HepG2 (cell line): ENCODE results near the gene RAB17. TPM values are rescaled to one million over a fixed set of nuclear protein-coding genes. Genes with fewer than 3 reads are reported as not detected.

Source experiments
- ASH2L ChIP-seq: fragments of 300-600, 200-600 bp; sonication (generic); IDR thresholded peaks from 2 replicates; pipeline ENCODE4 v1.7.0; 2017; ENCODE audit warnings: low read depth, mild to moderate bottlenecking, moderate library complexity, mixed read lengths, low read length; ENCODE audit not compliant: insufficient read length
- DRAP1 ChIP-seq: IDR thresholded peaks from 2 replicates; pipeline ENCODE4 v1.6.1; 2016; ENCODE audit warnings: missing genetic modification reagents, missing compliant biosample characterization
- HMGA1 ChIP-seq: sonication (generic); formaldehyde crosslinking; conservative IDR thresholded peaks from 2 replicates; pipeline ENCODE4 v1.4.0; 2020; ENCODE audit warnings: missing genetic modification reagents
- PHF21A ChIP-seq: sonication (generic); formaldehyde crosslinking; IDR thresholded peaks from 2 replicates; pipeline ENCODE4 v1.5.0; 2020; ENCODE audit warnings: mild to moderate bottlenecking, missing genetic modification reagents
- RNF2 ChIP-seq: fragments of 450-650 bp; conservative IDR thresholded peaks from 2 replicates; pipeline ENCODE4 v1.6.1; 2016; ENCODE audit warnings: low read depth
- SOX6 ChIP-seq, 2 experiments: fragments of 450-650 bp in 1 of 2; sonication (generic) in 1 of 2; formaldehyde crosslinking in 1 of 2; IDR thresholded peaks; 2 replicates each; pipeline versions ENCODE4 v1.4.0 to v1.6.1; 2017 to 2020; ENCODE audit warnings: antibody characterized with exemption in 1 of 2, mild to moderate bottlenecking in 1 of 2, missing genetic modification reagents in 1 of 2
- SP2 ChIP-seq: sonication (generic); formaldehyde crosslinking; IDR thresholded peaks from 2 replicates; pipeline ENCODE4 v1.5.1; 2020; ENCODE audit warnings: mild to moderate bottlenecking, missing genetic modification reagents
- SRY ChIP-seq: sonication (generic); formaldehyde crosslinking; IDR thresholded peaks from 2 replicates; pipeline ENCODE4 v1.8.0; 2022; ENCODE audit warnings: mild to moderate bottlenecking, missing genetic modification reagents
- THAP11 ChIP-seq: IDR thresholded peaks from 2 replicates; pipeline ENCODE4 v1.6.1; 2016; ENCODE audit warnings: missing biosample characterization, missing genetic modification reagents
- XRCC5 ChIP-seq: fragments of 200-400 bp; formaldehyde crosslinking; optimal IDR thresholded peaks from 2 replicates; pipeline ENCODE3; 2017; ENCODE audit warnings: mild to moderate bottlenecking, low read length
- ZBTB20 ChIP-seq: sonication (generic); formaldehyde crosslinking; IDR thresholded peaks from 2 replicates; pipeline ENCODE4 v1.8.1; 2023; ENCODE audit warnings: missing genetic modification reagents, low read depth, mild to moderate bottlenecking, borderline replicate concordance
- ZBTB7A ChIP-seq: sonication (generic); formaldehyde crosslinking; IDR thresholded peaks from 2 replicates; pipeline ENCODE4 v1.8.0; 2022; ENCODE audit warnings: mild to moderate bottlenecking, missing genetic modification reagents
- ZNF383 ChIP-seq: sonication (generic); formaldehyde crosslinking; IDR thresholded peaks from 2 replicates; pipeline ENCODE4 v1.4.0; 2020; ENCODE audit warnings: missing genetic modification reagents, mild to moderate bottlenecking, borderline replicate concordance
- ZNF414 ChIP-seq: sonication (generic); formaldehyde crosslinking; IDR thresholded peaks from 2 replicates; pipeline ENCODE4 v1.5.0; 2020; ENCODE audit warnings: missing genetic modification reagents
- ZNF556 ChIP-seq: sonication (generic); formaldehyde crosslinking; IDR thresholded peaks from 2 replicates; pipeline ENCODE4 v1.4.0; 2020; ENCODE audit warnings: mild to moderate bottlenecking, missing genetic modification reagents, borderline replicate concordance
- ZNF563 ChIP-seq: sonication (generic); formaldehyde crosslinking; IDR thresholded peaks from 2 replicates; pipeline ENCODE4 v1.8.0; 2022; ENCODE audit warnings: mild to moderate bottlenecking, moderate library complexity, missing genetic modification reagents
- ZNF878 ChIP-seq: sonication (generic); formaldehyde crosslinking; IDR thresholded peaks from 2 replicates; pipeline ENCODE4 v1.8.1; 2023; ENCODE audit warnings: mild to moderate bottlenecking, missing genetic modification reagents, moderate library complexity
- ZNF879 ChIP-seq: sonication (generic); formaldehyde crosslinking; IDR thresholded peaks from 2 replicates; pipeline ENCODE4 v1.8.1; 2023; ENCODE audit warnings: missing genetic modification reagents
- polyA plus RNA-seq, 8 experiments: library from polyadenylated mRNA; depleted of rRNA in 3 of 8; stranded (reverse) in 7 of 8; unstranded in 1 of 8; fragments of >200 nt; fragmentation: Illumina TruSeq in 4 of 8; extraction: Trizol in 4 of 8; gene quantifications; 2 replicates each; pipeline versions ENCODE4 v1.2.1 to v1.2.3, GENCODE V29; 2011 to 2016; ENCODE audit warnings: low read depth in 4 of 8, missing spikeins in 1 of 8, mixed read lengths in 1 of 8; ENCODE audit not compliant: insufficient read depth in 1 of 8
- total RNA-seq, 5 experiments: library from RNA; depleted of rRNA; stranded (reverse); fragments of >200 nt; fragmentation: Illumina TruSeq; extraction: Trizol; gene quantifications; 2 replicates each; pipeline ENCODE4 v1.2.3, GENCODE V29; 2016; ENCODE audit warnings: low read depth in 1 of 5
- TF ChIP-seq, protein P1 (sequence below): sonication (generic); formaldehyde crosslinking; IDR thresholded peaks from 2 replicates; pipeline ENCODE4 v1.4.0; 2020; ENCODE audit warnings: missing genetic modification reagents; ENCODE audit errors: not compliant biosample characterization
- TF ChIP-seq, protein P2 (sequence below): sonication (generic); formaldehyde crosslinking; conservative IDR thresholded peaks from 2 replicates; pipeline ENCODE4 v1.4.0; 2020; ENCODE audit warnings: missing genetic modification reagents
- TF ChIP-seq, protein P3 (sequence below): sonication (generic); formaldehyde crosslinking; IDR thresholded peaks from 2 replicates; pipeline ENCODE4 v1.5.0; 2020; ENCODE audit warnings: mild to moderate bottlenecking, missing genetic modification reagents
- TF ChIP-seq, protein P4 (sequence below): IDR thresholded peaks from 2 replicates; pipeline ENCODE4 v1.6.1; 2016; ENCODE audit warnings: low read depth, control low read depth

Gene RAB17
- total and polyA plus RNA-seq, 2 of the 13 experiments (the other 11 are each of a cell fraction or from before 2014, with no cell fraction given): 68.0 to 124 TPM

DNA sequence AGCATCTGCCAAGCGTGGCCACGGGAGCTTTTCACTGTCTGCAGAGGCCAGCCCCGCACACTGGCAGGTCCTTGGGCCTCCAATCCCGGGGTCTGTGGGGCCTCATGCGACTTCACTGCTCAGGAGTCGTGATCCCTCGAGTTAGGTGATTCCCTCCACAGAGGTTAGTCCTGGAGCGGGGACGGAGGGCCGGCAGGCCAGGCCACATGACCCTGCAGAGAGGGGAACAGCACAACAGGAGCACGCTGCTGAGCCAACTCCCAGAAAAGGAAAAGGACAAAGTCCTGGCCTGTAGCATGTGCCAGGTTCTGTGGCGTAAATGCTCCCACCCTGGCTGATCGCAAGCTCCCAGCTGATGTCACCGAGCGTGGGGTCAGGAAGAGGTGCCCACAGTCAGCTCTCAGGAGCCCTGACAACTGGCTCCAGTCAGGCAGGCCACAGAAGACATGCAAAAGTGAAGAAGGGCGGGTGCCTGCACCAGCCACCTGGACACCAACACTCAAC, 39.4 kb downstream of the RAB17 start (continued):
- TF ChIP-seq, protein P1, sequence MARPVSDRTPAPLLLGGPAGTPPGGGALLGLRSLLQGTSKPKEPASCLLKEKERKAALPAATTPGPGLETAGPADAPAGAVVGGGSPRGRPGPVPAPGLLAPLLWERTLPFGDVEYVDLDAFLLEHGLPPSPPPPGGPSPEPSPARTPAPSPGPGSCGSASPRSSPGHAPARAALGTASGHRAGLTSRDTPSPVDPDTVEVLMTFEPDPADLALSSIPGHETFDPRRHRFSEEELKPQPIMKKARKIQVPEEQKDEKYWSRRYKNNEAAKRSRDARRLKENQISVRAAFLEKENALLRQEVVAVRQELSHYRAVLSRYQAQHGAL (CRISPR knock-in tag): no peak
- TF ChIP-seq RNF2 (peak; percentile 43; the same call in 1 of the 2 replicates), THAP11 (no peak), ZNF556 (CRISPR knock-in tag) (no peak), SRY (CRISPR knock-in tag) (no peak), ZNF878 (CRISPR knock-in tag) (no peak), ZNF383 (CRISPR knock-in tag) (no peak), ZBTB7A (CRISPR knock-in tag) (no peak), SOX6 (IDR thresholded peaks at IDR 0.05) (no peak), SOX6 (CRISPR knock-in tag; IDR thresholded peaks at IDR 0.05) (no peak), ZNF414 (no peak), ZBTB20 (CRISPR knock-in tag) (peak; percentile 80; the same call in 1 of the 2 replicates), DRAP1 (CRISPR knock-in tag) (no peak), XRCC5 (no peak), ZNF563 (CRISPR knock-in tag) (peak; percentile 48; the same call in 1 of the 2 replicates), HMGA1 (CRISPR knock-in tag) (no peak), PHF21A (CRISPR knock-in tag) (no peak), ASH2L (no peak), SP2 (CRISPR knock-in tag) (no peak), ZNF879 (no peak)
- TF ChIP-seq, protein P2, sequence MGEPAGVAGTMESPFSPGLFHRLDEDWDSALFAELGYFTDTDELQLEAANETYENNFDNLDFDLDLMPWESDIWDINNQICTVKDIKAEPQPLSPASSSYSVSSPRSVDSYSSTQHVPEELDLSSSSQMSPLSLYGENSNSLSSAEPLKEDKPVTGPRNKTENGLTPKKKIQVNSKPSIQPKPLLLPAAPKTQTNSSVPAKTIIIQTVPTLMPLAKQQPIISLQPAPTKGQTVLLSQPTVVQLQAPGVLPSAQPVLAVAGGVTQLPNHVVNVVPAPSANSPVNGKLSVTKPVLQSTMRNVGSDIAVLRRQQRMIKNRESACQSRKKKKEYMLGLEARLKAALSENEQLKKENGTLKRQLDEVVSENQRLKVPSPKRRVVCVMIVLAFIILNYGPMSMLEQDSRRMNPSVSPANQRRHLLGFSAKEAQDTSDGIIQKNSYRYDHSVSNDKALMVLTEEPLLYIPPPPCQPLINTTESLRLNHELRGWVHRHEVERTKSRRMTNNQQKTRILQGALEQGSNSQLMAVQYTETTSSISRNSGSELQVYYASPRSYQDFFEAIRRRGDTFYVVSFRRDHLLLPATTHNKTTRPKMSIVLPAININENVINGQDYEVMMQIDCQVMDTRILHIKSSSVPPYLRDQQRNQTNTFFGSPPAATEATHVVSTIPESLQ (CRISPR knock-in tag): no peak
- TF ChIP-seq, protein P3, sequence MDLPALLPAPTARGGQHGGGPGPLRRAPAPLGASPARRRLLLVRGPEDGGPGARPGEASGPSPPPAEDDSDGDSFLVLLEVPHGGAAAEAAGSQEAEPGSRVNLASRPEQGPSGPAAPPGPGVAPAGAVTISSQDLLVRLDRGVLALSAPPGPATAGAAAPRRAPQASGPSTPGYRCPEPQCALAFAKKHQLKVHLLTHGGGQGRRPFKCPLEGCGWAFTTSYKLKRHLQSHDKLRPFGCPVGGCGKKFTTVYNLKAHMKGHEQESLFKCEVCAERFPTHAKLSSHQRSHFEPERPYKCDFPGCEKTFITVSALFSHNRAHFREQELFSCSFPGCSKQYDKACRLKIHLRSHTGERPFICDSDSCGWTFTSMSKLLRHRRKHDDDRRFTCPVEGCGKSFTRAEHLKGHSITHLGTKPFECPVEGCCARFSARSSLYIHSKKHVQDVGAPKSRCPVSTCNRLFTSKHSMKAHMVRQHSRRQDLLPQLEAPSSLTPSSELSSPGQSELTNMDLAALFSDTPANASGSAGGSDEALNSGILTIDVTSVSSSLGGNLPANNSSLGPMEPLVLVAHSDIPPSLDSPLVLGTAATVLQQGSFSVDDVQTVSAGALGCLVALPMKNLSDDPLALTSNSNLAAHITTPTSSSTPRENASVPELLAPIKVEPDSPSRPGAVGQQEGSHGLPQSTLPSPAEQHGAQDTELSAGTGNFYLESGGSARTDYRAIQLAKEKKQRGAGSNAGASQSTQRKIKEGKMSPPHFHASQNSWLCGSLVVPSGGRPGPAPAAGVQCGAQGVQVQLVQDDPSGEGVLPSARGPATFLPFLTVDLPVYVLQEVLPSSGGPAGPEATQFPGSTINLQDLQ (CRISPR knock-in tag): no peak
- TF ChIP-seq, protein P4, sequence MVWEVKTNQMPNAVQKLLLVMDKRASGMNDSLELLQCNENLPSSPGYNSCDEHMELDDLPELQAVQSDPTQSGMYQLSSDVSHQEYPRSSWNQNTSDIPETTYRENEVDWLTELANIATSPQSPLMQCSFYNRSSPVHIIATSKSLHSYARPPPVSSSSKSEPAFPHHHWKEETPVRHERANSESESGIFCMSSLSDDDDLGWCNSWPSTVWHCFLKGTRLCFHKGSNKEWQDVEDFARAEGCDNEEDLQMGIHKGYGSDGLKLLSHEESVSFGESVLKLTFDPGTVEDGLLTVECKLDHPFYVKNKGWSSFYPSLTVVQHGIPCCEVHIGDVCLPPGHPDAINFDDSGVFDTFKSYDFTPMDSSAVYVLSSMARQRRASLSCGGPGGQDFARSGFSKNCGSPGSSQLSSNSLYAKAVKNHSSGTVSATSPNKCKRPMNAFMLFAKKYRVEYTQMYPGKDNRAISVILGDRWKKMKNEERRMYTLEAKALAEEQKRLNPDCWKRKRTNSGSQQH (CRISPR knock-in tag): no peak
